ENCODE measurements around the gene CYB561D1.

The CYB561D1 gene

DNA sequence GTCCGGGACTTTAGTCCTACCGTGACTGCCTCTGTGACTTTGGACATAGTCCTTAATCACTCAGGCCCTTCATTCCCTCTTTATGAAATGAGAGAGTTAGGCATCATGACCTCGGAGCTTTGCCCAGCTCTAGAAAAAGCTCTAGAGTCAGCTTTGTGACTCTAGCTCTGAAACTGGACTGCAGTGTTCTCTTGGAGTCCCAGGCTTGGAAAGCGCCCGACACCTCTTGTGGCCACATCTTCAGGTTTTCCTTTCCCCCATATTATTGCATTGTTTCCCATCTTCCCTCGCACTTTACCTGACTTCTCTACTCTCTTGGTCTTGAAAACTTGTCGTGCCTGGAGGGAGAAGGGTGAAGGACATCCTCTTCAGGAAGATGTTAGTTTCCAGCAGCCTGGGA, 28.1 kb downstream of the CYB561D1 start:
- no peak for TF ChIP-seq CTCF (IDR thresholded peaks at IDR 0.05; ENCODE audit: low read depth, low read length)
- DNase-seq (ENCODE audit: extremely low read depth, low read depth): no peak

GRCh38 chr1:109523706-109524105, 29.8 kb downstream of the CYB561D1 start:
- TF ChIP-seq CTCF (IDR thresholded peaks at IDR 0.05; ENCODE audit: low read depth, low read length): no peak
- no peak for DNase-seq (ENCODE audit: extremely low read depth, low read depth)

DNA sequence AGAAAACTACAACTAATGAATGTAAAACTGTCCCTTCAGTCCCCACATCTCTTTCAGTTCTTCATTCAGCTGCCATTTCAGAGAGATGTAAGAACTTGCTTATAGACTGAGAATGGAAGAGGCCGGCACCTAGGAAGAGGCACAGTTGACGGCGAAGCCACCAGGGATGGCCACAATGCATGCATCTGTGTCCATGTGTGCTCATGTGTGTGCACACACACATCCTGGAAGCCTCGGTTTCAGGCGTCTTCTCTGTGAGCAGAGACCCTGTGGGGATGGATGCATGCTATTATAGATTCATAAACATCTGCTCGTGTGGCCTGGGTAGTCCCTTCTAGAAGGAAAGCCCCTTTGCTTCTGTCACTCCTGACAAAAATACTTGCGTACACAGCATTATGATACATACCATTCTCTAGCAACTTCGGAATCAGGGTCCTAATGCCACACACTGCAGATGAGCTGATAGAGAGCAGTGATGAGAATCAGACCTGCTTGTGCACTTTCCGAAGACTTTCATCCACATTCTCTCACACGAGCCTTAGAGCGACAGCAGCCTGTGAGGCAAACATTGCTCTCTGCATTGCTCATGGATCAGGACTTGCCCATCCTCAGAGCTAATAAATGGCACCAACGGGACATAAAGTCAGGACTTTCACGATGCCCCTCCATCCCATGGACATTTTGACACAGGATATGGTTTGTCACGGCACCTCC, 33.4 kb downstream of the CYB561D1 start:
- no peak for DNase-seq (ENCODE audit: extremely low read depth, low read depth)
- TF ChIP-seq CTCF (IDR thresholded peaks at IDR 0.05; ENCODE audit: low read depth, low read length): no peak

GRCh38 chr1:109527846-109528695, 34.2 kb downstream of the CYB561D1 start:
- no peak for TF ChIP-seq CTCF (IDR thresholded peaks at IDR 0.05; ENCODE audit: low read depth, low read length)
- DNase-seq (ENCODE audit: extremely low read depth, low read depth): no peak

GRCh38 chr1:109528712-109529111, 34.8 kb downstream of the CYB561D1 start:
- no peak for DNase-seq (ENCODE audit: extremely low read depth, low read depth)
- no peak for TF ChIP-seq CTCF (IDR thresholded peaks at IDR 0.05; ENCODE audit: low read depth, low read length)

DNA sequence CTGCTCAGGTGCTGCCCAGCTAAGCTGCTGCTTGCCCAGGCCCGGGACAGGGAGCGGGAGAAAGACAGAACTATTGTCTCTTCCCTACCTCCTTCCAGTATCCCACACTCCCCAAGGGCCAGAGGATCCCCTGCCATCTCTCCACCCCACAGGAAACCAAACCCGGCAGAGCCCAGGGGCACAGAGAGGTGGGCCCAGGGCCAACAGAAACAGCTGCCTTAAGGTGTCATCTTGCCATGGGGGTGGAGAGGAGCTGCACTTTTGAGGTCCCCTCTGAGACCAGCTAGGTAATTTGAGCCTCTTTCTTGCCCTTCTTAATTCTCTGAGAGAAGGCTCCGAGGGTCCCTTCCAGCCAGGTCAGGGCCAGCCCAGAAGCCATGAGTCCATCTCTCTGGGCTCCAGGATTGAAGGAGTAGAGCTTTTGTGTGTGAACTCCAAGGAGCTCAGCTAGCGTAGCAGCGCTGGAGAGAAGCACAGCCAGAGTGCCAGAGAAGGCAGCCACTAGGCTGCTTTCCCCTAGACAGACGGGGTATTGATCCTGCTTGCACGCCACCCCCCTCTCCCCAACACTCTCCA, 36.1 kb downstream of the CYB561D1 start:
- TF ChIP-seq CTCF (IDR thresholded peaks at IDR 0.05; ENCODE audit: low read depth, low read length): no peak
- no peak for DNase-seq (ENCODE audit: extremely low read depth, low read depth)

Measured in AG09319 (cell line).